HepG2 (cell line): ENCODE results near the gene SYNJ2. TPM values are rescaled to one million over a fixed set of nuclear protein-coding genes. Genes with fewer than 3 reads are reported as not detected.

Experiments used
- CEBPB ChIP-seq: IDR thresholded peaks from 2 replicates; pipeline ENCODE4 v1.6.1; 2011; ENCODE audit warnings: low read depth, low read length, improper control_type of control experiment, borderline replicate concordance
- CREM ChIP-seq, 2 experiments: sonication (generic) in 1 of 2; formaldehyde crosslinking in 1 of 2; IDR thresholded peaks; 2 replicates each; pipeline versions ENCODE4 v1.4.0 to v1.6.1; 2016 to 2020; ENCODE audit warnings: antibody characterized with exemption in 1 of 2, mild to moderate bottlenecking in 1 of 2, missing genetic modification reagents in 1 of 2
- HOXA3 ChIP-seq: sonication (generic); formaldehyde crosslinking; IDR thresholded peaks from 2 replicates; pipeline ENCODE4 v1.5.0; 2020; ENCODE audit warnings: missing genetic modification reagents
- NFATC3 ChIP-seq: sonication (generic); formaldehyde crosslinking; IDR thresholded peaks from 2 replicates; pipeline ENCODE4 v1.5.1; 2020; ENCODE audit warnings: mild to moderate bottlenecking, missing genetic modification reagents
- SKI ChIP-seq: fragments of 450-650 bp; IDR thresholded peaks from one replicate; pipeline ENCODE4 v1.6.1; 2018; ENCODE audit warnings: mild to moderate bottlenecking; ENCODE audit not compliant: partially characterized antibody
- TAF1 ChIP-seq: sonication (generic); formaldehyde crosslinking; IDR thresholded peaks from 2 replicates; pipeline ENCODE4 v1.4.0; 2020; ENCODE audit warnings: missing genetic modification reagents
- TEAD3 ChIP-seq: optimal IDR thresholded peaks from 2 replicates; pipeline ENCODE3; 2016; ENCODE audit warnings: borderline replicate concordance
- ZNF34 ChIP-seq: sonication (generic); formaldehyde crosslinking; IDR thresholded peaks from 2 replicates; pipeline ENCODE4 v1.4.0; 2020; ENCODE audit warnings: mild to moderate bottlenecking, missing genetic modification reagents, borderline replicate concordance
- ZNF430 ChIP-seq: sonication (generic); formaldehyde crosslinking; IDR thresholded peaks from 2 replicates; pipeline ENCODE4 v1.9.0; 2021; ENCODE audit warnings: mild to moderate bottlenecking, missing genetic modification reagents
- ZNF672 ChIP-seq: sonication (generic); formaldehyde crosslinking; IDR thresholded peaks from 2 replicates; pipeline ENCODE4 v1.8.1; 2022; ENCODE audit warnings: missing genetic modification reagents
- polyA plus RNA-seq, 8 experiments: library from polyadenylated mRNA; depleted of rRNA in 3 of 8; stranded (reverse) in 7 of 8; unstranded in 1 of 8; fragments of >200 nt; fragmentation: Illumina TruSeq in 4 of 8; extraction: Trizol in 4 of 8; gene quantifications; 2 replicates each; pipeline versions ENCODE4 v1.2.1 to v1.2.3, GENCODE V29; 2011 to 2016; ENCODE audit warnings: low read depth in 4 of 8, missing spikeins in 1 of 8, mixed read lengths in 1 of 8; ENCODE audit not compliant: insufficient read depth in 1 of 8
- total RNA-seq, 5 experiments: library from RNA; depleted of rRNA; stranded (reverse); fragments of >200 nt; fragmentation: Illumina TruSeq; extraction: Trizol; gene quantifications; 2 replicates each; pipeline ENCODE4 v1.2.3, GENCODE V29; 2016; ENCODE audit warnings: low read depth in 1 of 5
- TF ChIP-seq, protein P1 (sequence below): sonication (generic); formaldehyde crosslinking; IDR thresholded peaks from 2 replicates; pipeline ENCODE4 v1.4.0; 2020; ENCODE audit warnings: missing genetic modification reagents
- TF ChIP-seq, protein P2 (sequence below), 2 experiments: sonication (generic) in 1 of 2; formaldehyde crosslinking in 1 of 2; IDR thresholded peaks; 2 replicates each; pipeline versions ENCODE4 v1.4.0 to v1.6.1; 2016 to 2020; ENCODE audit warnings: borderline replicate concordance in 1 of 2, low read depth in 1 of 2, mild to moderate bottlenecking in 1 of 2, missing genetic modification reagents in 1 of 2
- TF ChIP-seq, protein P3 (sequence below): sonication (generic); formaldehyde crosslinking; IDR thresholded peaks from 2 replicates; pipeline ENCODE4 v1.8.0; 2022; ENCODE audit warnings: missing genetic modification reagents, mild to moderate bottlenecking, borderline replicate concordance
- TF ChIP-seq, protein P4 (sequence below): IDR thresholded peaks from 2 replicates; pipeline ENCODE4 v1.6.1; 2016; ENCODE audit warnings: missing compliant biosample characterization, missing genetic modification reagents, borderline replicate concordance
- TF ChIP-seq, protein P5 (sequence below): sonication (generic); formaldehyde crosslinking; IDR thresholded peaks from 2 replicates; pipeline ENCODE4; 2020; ENCODE audit warnings: missing genetic modification reagents, mild to moderate bottlenecking, borderline replicate concordance
- TF ChIP-seq, protein P6 (sequence below): IDR thresholded peaks from 2 replicates; pipeline ENCODE4 v1.6.1; 2016; ENCODE audit warnings: mild to moderate bottlenecking

SYNJ2 gene
- total and polyA plus RNA-seq, 2 of the 13 experiments (the other 11 are each of a cell fraction or from before 2014, with no cell fraction given): 39.1 to 57.6 TPM

DNA sequence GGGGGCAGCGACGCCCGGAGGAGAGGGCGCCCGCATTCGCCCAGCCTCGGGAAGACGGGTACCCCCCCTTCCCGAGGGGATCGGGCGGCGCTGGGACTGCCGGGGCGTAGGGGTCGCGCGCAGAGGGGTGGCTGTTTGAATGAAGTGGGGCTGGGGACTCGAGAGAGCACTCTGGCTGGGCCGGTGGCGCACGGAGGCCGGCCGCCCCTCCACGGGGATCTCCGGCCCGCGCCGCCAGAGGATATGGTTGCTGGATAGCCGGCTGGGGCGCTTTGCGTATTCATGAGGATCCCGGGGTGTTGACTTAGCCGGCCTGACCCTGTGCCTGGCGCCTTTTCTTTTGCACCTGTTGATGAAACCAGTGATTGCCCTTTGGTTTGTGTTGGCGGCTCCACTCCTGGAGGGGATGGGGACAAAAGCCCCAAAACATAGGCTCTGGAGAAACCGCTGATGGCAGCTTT is 469 bp downstream of the SYNJ2 start (continued):
- TF ChIP-seq, protein P1, sequence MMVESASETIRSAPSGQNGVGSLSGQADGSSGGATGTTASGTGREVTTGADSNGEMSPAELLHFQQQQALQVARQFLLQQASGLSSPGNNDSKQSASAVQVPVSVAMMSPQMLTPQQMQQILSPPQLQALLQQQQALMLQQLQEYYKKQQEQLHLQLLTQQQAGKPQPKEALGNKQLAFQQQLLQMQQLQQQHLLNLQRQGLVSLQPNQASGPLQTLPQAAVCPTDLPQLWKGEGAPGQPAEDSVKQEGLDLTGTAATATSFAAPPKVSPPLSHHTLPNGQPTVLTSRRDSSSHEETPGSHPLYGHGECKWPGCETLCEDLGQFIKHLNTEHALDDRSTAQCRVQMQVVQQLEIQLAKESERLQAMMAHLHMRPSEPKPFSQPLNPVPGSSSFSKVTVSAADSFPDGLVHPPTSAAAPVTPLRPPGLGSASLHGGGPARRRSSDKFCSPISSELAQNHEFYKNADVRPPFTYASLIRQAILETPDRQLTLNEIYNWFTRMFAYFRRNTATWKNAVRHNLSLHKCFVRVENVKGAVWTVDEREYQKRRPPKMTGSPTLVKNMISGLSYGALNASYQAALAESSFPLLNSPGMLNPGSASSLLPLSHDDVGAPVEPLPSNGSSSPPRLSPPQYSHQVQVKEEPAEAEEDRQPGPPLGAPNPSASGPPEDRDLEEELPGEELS (CRISPR knock-in tag): no peak
- TF ChIP-seq, protein P2, sequence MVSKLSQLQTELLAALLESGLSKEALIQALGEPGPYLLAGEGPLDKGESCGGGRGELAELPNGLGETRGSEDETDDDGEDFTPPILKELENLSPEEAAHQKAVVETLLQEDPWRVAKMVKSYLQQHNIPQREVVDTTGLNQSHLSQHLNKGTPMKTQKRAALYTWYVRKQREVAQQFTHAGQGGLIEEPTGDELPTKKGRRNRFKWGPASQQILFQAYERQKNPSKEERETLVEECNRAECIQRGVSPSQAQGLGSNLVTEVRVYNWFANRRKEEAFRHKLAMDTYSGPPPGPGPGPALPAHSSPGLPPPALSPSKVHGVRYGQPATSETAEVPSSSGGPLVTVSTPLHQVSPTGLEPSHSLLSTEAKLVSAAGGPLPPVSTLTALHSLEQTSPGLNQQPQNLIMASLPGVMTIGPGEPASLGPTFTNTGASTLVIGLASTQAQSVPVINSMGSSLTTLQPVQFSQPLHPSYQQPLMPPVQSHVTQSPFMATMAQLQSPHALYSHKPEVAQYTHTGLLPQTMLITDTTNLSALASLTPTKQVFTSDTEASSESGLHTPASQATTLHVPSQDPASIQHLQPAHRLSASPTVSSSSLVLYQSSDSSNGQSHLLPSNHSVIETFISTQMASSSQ (IDR thresholded peaks at IDR 0.05; ENCODE audit: low read depth): no peak
- TF ChIP-seq, protein P2 (CRISPR knock-in tag; IDR thresholded peaks at IDR 0.05; ENCODE audit: borderline replicate concordance): no peak
- TF ChIP-seq, protein P3, sequence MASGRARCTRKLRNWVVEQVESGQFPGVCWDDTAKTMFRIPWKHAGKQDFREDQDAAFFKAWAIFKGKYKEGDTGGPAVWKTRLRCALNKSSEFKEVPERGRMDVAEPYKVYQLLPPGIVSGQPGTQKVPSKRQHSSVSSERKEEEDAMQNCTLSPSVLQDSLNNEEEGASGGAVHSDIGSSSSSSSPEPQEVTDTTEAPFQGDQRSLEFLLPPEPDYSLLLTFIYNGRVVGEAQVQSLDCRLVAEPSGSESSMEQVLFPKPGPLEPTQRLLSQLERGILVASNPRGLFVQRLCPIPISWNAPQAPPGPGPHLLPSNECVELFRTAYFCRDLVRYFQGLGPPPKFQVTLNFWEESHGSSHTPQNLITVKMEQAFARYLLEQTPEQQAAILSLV: no peak
- no peak; the same call in 1 of the 2 replicates for TF ChIP-seq ZNF672 (CRISPR knock-in tag)
- no peak; the same call in 1 of the 2 replicates for TF ChIP-seq TAF1 (CRISPR knock-in tag)
- TF ChIP-seq NFATC3 (CRISPR knock-in tag): no peak
- TF ChIP-seq SKI: no peak
- no peak for TF ChIP-seq ZNF34 (CRISPR knock-in tag)
- no peak for TF ChIP-seq CREM (IDR thresholded peaks at IDR 0.05)
- TF ChIP-seq CREM (CRISPR knock-in tag; IDR thresholded peaks at IDR 0.05): no peak
- TF ChIP-seq ZNF430: no peak
- TF ChIP-seq, protein P4, sequence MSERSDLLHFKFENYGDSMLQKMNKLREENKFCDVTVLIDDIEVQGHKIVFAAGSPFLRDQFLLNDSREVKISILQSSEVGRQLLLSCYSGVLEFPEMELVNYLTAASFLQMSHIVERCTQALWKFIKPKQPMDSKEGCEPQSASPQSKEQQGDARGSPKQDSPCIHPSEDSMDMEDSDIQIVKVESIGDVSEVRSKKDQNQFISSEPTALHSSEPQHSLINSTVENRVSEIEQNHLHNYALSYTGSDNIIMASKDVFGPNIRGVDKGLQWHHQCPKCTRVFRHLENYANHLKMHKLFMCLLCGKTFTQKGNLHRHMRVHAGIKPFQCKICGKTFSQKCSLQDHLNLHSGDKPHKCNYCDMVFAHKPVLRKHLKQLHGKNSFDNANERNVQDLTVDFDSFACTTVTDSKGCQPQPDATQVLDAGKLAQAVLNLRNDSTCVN (CRISPR knock-in tag): no peak
- TF ChIP-seq, protein P5, sequence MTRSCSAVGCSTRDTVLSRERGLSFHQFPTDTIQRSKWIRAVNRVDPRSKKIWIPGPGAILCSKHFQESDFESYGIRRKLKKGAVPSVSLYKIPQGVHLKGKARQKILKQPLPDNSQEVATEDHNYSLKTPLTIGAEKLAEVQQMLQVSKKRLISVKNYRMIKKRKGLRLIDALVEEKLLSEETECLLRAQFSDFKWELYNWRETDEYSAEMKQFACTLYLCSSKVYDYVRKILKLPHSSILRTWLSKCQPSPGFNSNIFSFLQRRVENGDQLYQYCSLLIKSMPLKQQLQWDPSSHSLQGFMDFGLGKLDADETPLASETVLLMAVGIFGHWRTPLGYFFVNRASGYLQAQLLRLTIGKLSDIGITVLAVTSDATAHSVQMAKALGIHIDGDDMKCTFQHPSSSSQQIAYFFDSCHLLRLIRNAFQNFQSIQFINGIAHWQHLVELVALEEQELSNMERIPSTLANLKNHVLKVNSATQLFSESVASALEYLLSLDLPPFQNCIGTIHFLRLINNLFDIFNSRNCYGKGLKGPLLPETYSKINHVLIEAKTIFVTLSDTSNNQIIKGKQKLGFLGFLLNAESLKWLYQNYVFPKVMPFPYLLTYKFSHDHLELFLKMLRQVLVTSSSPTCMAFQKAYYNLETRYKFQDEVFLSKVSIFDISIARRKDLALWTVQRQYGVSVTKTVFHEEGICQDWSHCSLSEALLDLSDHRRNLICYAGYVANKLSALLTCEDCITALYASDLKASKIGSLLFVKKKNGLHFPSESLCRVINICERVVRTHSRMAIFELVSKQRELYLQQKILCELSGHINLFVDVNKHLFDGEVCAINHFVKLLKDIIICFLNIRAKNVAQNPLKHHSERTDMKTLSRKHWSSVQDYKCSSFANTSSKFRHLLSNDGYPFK (CRISPR knock-in tag): no peak
- no peak for TF ChIP-seq CEBPB
- no peak for TF ChIP-seq HOXA3 (CRISPR knock-in tag)
- no peak for TF ChIP-seq TEAD3 (CRISPR knock-in tag)
- TF ChIP-seq, protein P6, sequence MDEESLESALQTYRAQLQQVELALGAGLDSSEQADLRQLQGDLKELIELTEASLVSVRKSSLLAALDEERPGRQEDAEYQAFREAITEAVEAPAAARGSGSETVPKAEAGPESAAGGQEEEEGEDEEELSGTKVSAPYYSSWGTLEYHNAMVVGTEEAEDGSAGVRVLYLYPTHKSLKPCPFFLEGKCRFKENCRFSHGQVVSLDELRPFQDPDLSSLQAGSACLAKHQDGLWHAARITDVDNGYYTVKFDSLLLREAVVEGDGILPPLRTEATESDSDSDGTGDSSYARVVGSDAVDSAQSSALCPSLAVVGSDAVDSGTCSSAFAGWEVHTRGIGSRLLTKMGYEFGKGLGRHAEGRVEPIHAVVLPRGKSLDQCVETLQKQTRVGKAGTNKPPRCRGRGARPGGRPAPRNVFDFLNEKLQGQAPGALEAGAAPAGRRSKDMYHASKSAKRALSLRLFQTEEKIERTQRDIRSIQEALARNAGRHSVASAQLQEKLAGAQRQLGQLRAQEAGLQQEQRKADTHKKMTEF: no peak
